K562 (cell line): ENCODE data around the gene ZNRD2. TPM values are rescaled to one million over a fixed set of nuclear protein-coding genes. Genes with fewer than 3 reads are reported as not detected.
A peak's percentile ranks its signal among the peaks of the same experiment; 100 is the strongest.

Experiments
- ATAC-seq: fragments of 200-7000 bp; cut with Tn5 transposase; 3 replicates; pipeline ENCODE4 v1.9.1; 2020; ENCODE audit warnings: moderate library complexity
- BruUV-seq: library from RNA; stranded (reverse); fragments of 400-500 nt; replicated peaks from 2 replicates; lab custom pipeline; 2021; lab: Mats Ljungman, UMichigan
- CTCF ChIA-PET: fragments of 300-600 bp; formaldehyde crosslinking; extraction: SDS; loops from one replicate; lab custom pipeline; 2021; ENCODE audit warnings: low intra/inter-chr PET ratio; lab: Yijun Ruan, JAX
- POLR2A ChIA-PET: fragments of 300-600, 350-650 bp; sonication (Branson Sonifier 250); formaldehyde crosslinking; extraction: SDS; loops from one replicate; lab custom pipeline; 2021; ENCODE audit warnings: antibody characterized with exemption, inconsistent platforms; lab: Yijun Ruan, JAX
- DNase-seq, 4 experiments: peaks; one replicate each; pipeline versions ENCODE4 v3.0.0 to v3.0.0-alpha.2; 2011 to 2018; ENCODE audit warnings: low spot score in 3 of 4, mixed read lengths in 3 of 4; ENCODE audit errors: extremely low read depth in 1 of 4
- FAIRE-seq: peaks from 2 replicates; lab custom pipeline; 2011; peaks lifted over from hg19 to GRCh38; lab: Jason Lieb, UNC
- H2AFZ ChIP-seq: 2 replicates; pipeline ENCODE4 v1.6.0; 2011; ENCODE audit warnings: low read depth, low read length, control low read depth, inconsistent platforms
- H3K27ac ChIP-seq: fragments of 200-600 bp; 3 replicates; pipeline ENCODE4 v1.8.0; 2011; ENCODE audit warnings: low read depth, mild to moderate bottlenecking, control low read depth, inconsistent platforms, low read length, moderate library complexity, mixed read lengths; ENCODE audit errors: extremely low read depth
- H3K27me3 ChIP-seq, 2 experiments: fragments of 300-600 bp in 1 of 2; 2 replicates in 1 of 2; 3 replicates in 1 of 2; pipeline versions ENCODE4 v1.6.0 to v1.8.0; 2011; ENCODE audit warnings: inconsistent platforms in 2 of 2, low read length in 2 of 2, mild to moderate bottlenecking in 1 of 2, mixed read lengths in 1 of 2, moderate library complexity in 1 of 2; ENCODE audit not compliant: control insufficient read depth in 2 of 2, insufficient read depth in 2 of 2
- H3K36me3 ChIP-seq: fragments of 300-600 bp; 3 replicates; pipeline ENCODE4 v1.8.0; 2011; ENCODE audit warnings: mild to moderate bottlenecking, low read length, inconsistent platforms; ENCODE audit not compliant: control insufficient read depth, insufficient read depth
- H3K4me1 ChIP-seq, 2 experiments: fragments of 200-600 bp in 1 of 2; replicated peaks in 1 of 2; 2 replicates in 1 of 2; 3 replicates in 1 of 2; pipeline versions ENCODE4 v1.5.1 to v1.8.0; 2011; ENCODE audit warnings: inconsistent platforms in 2 of 2, low read length in 2 of 2, mild to moderate bottlenecking in 1 of 2, mixed read lengths in 1 of 2, moderate library complexity in 1 of 2; ENCODE audit not compliant: control insufficient read depth in 2 of 2, insufficient read depth in 2 of 2
- H3K4me2 ChIP-seq: 2 replicates; pipeline ENCODE4 v1.6.1; 2011; ENCODE audit warnings: low read length, control low read depth, inconsistent platforms, mixed read lengths; ENCODE audit not compliant: insufficient read depth
- H3K4me3 ChIP-seq: fragments of 200-600 bp; sonication (generic), shearing (Covaris generic); 2 replicates; pipeline ENCODE4 v1.5.1; 2016; ENCODE audit warnings: control low read depth, inconsistent platforms
- H3K79me2 ChIP-seq: fragments of 200-600 bp; 3 replicates; pipeline ENCODE4 v1.8.0; 2011; ENCODE audit warnings: low read length, inconsistent platforms; ENCODE audit not compliant: control insufficient read depth, insufficient read depth
- H3K9ac ChIP-seq, 2 experiments: 2 replicates each; pipeline versions ENCODE4 v1.6.0 to v1.6.1; 2011; ENCODE audit warnings: low read depth in 2 of 2, low read length in 2 of 2, control low read depth in 1 of 2, inconsistent platforms in 1 of 2, mild to moderate bottlenecking in 1 of 2, mixed read lengths in 1 of 2; ENCODE audit not compliant: insufficient read depth in 1 of 2
- H3K9me1 ChIP-seq: one replicate; pipeline ENCODE4 v1.6.0; 2011; ENCODE audit warnings: inconsistent platforms, mild to moderate bottlenecking, low read length, moderate library complexity; ENCODE audit not compliant: control insufficient read depth, insufficient read depth
- H3K9me3 ChIP-seq: replicated peaks from 2 replicates; pipeline ENCODE4 v1.5.1; 2011; ENCODE audit warnings: low read depth, low read length, inconsistent platforms; ENCODE audit not compliant: control insufficient read depth, insufficient read depth
- H4K20me1 ChIP-seq: replicated peaks from 2 replicates; pipeline ENCODE4 v1.6.1; 2011; ENCODE audit warnings: low read length, inconsistent platforms, mixed read lengths; ENCODE audit not compliant: control insufficient read depth, insufficient read depth
- CTCF ChIP-seq, 3 experiments: IDR thresholded peaks in 2 of 3; conservative IDR thresholded peaks in 1 of 3; 2 replicates each; pipeline ENCODE4 v1.5.1; 2011 to 2012; ENCODE audit warnings: low read length in 3 of 3, mild to moderate bottlenecking in 3 of 3, control low read depth in 2 of 3, improper control_type of control experiment in 1 of 3, inconsistent platforms in 1 of 3, low read depth in 1 of 3, mixed read lengths in 1 of 3, moderate library complexity in 1 of 3; ENCODE audit not compliant: insufficient read depth in 2 of 3
- XRCC5 ChIP-seq: fragments of 200-400 bp; formaldehyde crosslinking; IDR thresholded peaks from 2 replicates; pipeline ENCODE4 v1.6.1; 2017; ENCODE audit warnings: low read depth, mild to moderate bottlenecking, low read length
- ZFP36 ChIP-seq: fragments of 150-350 bp; IDR thresholded peaks from 2 replicates; pipeline ENCODE4 v1.6.1; 2018; ENCODE audit warnings: low read length, low read depth; ENCODE audit not compliant: partially characterized antibody
- ZNF785 ChIP-seq: fragments of 250-450 bp; sonication (Bioruptor Pico); IDR thresholded peaks from 2 replicates; pipeline ENCODE4 v1.4.0; 2020; ENCODE audit warnings: mild to moderate bottlenecking
- WGBS: fragments of 100-300 bp; shearing (Covaris generic); methylation state at CpG from one replicate; pipeline ENCODE4 v1.1.6; 2016; ENCODE audit warnings: low coverage, mixed read lengths; ENCODE audit not compliant: insufficient coverage; ENCODE audit errors: missing lambda C conversion rate; 5-methylcytosine and 5-hydroxymethylcytosine counted together
- in situ Hi-C: fragments of 300-500 bp; cut with MboI; formaldehyde crosslinking; loops from 4 replicates; pipeline ENCODE4 v1.15.0; 2018; ENCODE audit warnings: inconsistent platforms, mixed read lengths
- intact Hi-C: fragments of 100-400 bp; cut with micrococcal nuclease; formaldehyde crosslinking; loops from 2 replicates; pipeline ENCODE4 v1.14.2; 2022
- polyA plus RNA-seq, 8 experiments: library from polyadenylated mRNA; depleted of rRNA in 4 of 8; stranded (reverse) in 5 of 8; unstranded in 3 of 8; fragments of >200 nt; fragmentation: Nextera tagmentation in 2 of 8; fragmentation: Illumina TruSeq in 1 of 8; extraction: Ambion mirVana in 2 of 8; extraction: Trizol in 1 of 8; gene quantifications; 2 replicates each; pipeline versions ENCODE4 v1.2.1 to v1.2.3, GENCODE V29; 2011 to 2014; ENCODE audit warnings: inconsistent platforms in 1 of 8, missing spikeins in 1 of 8
- total RNA-seq, 7 experiments: library from RNA; depleted of rRNA in 6 of 7; stranded (reverse); fragments of >200 nt in 6 of 7; fragmentation: Illumina TruSeq in 2 of 7; extraction: Trizol in 2 of 7; gene quantifications; 2 replicates each; pipeline versions ENCODE4 v1.2.1 to v1.2.3, GENCODE V29; 2011 to 2021; ENCODE audit warnings: low replicate concordance in 1 of 7
- TF ChIP-seq, protein P1 (sequence below): sonication (generic); formaldehyde crosslinking; IDR thresholded peaks from 2 replicates; pipeline ENCODE4 v1.9.0; 2022; ENCODE audit warnings: mild to moderate bottlenecking, missing genetic modification reagents
- TF ChIP-seq, protein P2 (sequence below): IDR thresholded peaks from 2 replicates; pipeline ENCODE4 v1.6.1; 2011; ENCODE audit warnings: borderline replicate concordance, low read depth, mild to moderate bottlenecking, moderate library complexity, low read length; ENCODE audit not compliant: insufficient read depth, poor library complexity, severe bottlenecking

ZNRD2 gene
- total and polyA plus RNA-seq, 9 of the 15 experiments (the other 6 are each of a cell fraction or from before 2014, with no cell fraction given), result 13.4 to 129 (median 60.4) TPM

DNA sequence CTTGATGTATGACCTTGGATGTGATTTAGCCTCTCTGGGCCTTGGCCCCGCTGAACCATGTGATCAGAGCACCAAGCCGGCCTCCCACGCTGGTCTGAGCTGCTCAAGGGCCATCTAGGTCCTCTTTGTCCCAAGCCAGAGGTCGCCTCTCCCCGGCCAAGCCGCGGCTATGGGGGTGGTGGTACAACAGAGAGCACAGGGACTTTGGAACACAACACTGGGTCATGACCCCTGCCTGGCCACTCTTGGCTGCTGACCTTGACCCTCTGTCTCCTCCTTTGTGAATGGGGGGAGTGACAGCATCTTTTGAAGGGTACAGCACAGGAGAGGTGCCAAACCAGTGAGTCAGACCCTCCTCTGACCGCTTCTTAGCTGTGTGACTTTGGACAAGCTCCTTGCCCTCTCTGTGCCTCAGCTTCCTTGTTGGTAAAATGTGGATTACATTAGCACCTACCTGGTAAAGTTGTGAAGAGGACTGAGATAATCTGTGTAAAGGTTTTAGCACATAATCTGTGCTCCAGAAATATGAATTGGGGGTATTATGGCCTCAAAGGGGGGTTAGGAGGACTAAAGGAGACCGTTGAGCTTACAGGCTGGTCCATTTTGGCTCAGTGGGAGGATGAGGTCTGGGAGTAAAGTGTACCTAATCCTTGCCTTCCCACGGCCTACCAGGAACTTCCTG, 40.7 kb upstream of the ZNRD2 start (continued):
- TF ChIP-seq ZFP36, result peak; percentile 86

GRCh38 chr11:65530157-65530496, 40.1 kb upstream of the ZNRD2 start:
- no peaks in the 10 kb centered on the region for H3K9me3 ChIP-seq
- H3K4me3 ChIP-seq, result no peak overlapping the region
- CTCF ChIA-PET, result no interaction called here
- no TSS peak for BruUV-seq
- H3K79me2 ChIP-seq, result peaks cover 21% of the 10 kb centered on the region
- ATAC-seq, result peak; percentile 45; the same call in 2 of the 3 replicates
- peaks cover 4% of the 10 kb centered on the region for H3K9me1 ChIP-seq
- H3K4me2 ChIP-seq, result no peak overlapping the region
- no peak overlapping the region for H3K27ac ChIP-seq
- H3K9ac ChIP-seq, result 0 out of 4 replicates have a peak overlapping the region, but pooled peaks of 1 of the 2 experiments have one; percentile 8
- WGBS, result 89% methylated on average over 5 of the region's 5 CpGs
- no peak overlapping the region for H2AFZ ChIP-seq
- POLR2A ChIA-PET, result interaction anchor here (0.5 to 1.5 kb wide), 7 partner anchors 14 to 176 kb away, joined by 3 to 6 read pairs (median 3); no protein-coding TSS in a partner anchor
- H3K27me3 ChIP-seq, result no peaks in the 10 kb centered on the region
- in situ Hi-C loops, result no loop called here
- DNase-seq, result peak in 1 of 4 experiments; percentile 10
- peaks cover 78% of the 10 kb centered on the region; the same call in 2 of the 3 replicates for H3K36me3 ChIP-seq
- TF ChIP-seq CTCF (IDR thresholded peaks at IDR 0.05 in 2 of 3, conservative IDR thresholded peaks at IDR 0.05 in 1 of 3; ENCODE audit: insufficient read depth in 2 of 3, low read depth in 1 of 3, low read length in 3 of 3), result peak; percentile 26 to 52 (median 37); a peak in 5 of 6 replicates
- TF ChIP-seq, protein P1, sequence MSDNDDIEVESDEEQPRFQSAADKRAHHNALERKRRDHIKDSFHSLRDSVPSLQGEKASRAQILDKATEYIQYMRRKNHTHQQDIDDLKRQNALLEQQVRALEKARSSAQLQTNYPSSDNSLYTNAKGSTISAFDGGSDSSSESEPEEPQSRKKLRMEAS (CRISPR knock-in tag), result peak; percentile 7; the same call in 1 of the 2 replicates
- TF ChIP-seq, protein P2, sequence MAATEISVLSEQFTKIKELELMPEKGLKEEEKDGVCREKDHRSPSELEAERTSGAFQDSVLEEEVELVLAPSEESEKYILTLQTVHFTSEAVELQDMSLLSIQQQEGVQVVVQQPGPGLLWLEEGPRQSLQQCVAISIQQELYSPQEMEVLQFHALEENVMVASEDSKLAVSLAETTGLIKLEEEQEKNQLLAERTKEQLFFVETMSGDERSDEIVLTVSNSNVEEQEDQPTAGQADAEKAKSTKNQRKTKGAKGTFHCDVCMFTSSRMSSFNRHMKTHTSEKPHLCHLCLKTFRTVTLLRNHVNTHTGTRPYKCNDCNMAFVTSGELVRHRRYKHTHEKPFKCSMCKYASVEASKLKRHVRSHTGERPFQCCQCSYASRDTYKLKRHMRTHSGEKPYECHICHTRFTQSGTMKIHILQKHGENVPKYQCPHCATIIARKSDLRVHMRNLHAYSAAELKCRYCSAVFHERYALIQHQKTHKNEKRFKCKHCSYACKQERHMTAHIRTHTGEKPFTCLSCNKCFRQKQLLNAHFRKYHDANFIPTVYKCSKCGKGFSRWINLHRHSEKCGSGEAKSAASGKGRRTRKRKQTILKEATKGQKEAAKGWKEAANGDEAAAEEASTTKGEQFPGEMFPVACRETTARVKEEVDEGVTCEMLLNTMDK, result no peak
- 0 out of 2 replicates have a peak, but pooled peaks have one; percentile 24 for TF ChIP-seq XRCC5
- no peak for TF ChIP-seq ZNF785
- H3K4me1 ChIP-seq, result peaks cover 8 to 29% of the 10 kb centered on the region in 2 experiments; a peak in 4 of 5 replicates
- intact Hi-C loops, result no loop called here
- FAIRE-seq, result no peak
- 0 out of 2 replicates have a peak, but pooled peaks cover 7% of the 10 kb centered on the region for H4K20me1 ChIP-seq
